GM21447 (cell line): Measurements from ENCODE around the gene ALDH1A3.
"Not testable (repeated sequence)": the region's sequence is repeated elsewhere in the genome, so short reads cannot be mapped to it uniquely, and the experiment has no call there.

Source experiments
- ATAC-seq: cut with Tn5 transposase; IDR thresholded peaks from one replicate; pipeline ENCODE4 v1.9.1; 2021; ENCODE audit not compliant: unreplicated experiment

Gene ALDH1A3

GRCh38 chr15:100879464-100880138, at the start of gene ALDH1A3:
Gene ALDH1A3 (plus strand): TSS chr15:100879831. CDS start chr15:100879908, 77 bp downstream.
- ATAC-seq: no peak

- no peak for ATAC-seq
Observed at GRCh38 chr15:100831467-100831866, 48.2 kb upstream of the ALDH1A3 start.

- no peak for ATAC-seq
Observed at GRCh38 chr15:100832149-100832942, 47.3 kb upstream of the ALDH1A3 start.

GRCh38 chr15:100833417-100834389, 45.9 kb upstream of the ALDH1A3 start:
- no peak for ATAC-seq

- no peak for ATAC-seq
Observed at GRCh38 chr15:100834731-100835130, 44.9 kb upstream of the ALDH1A3 start.

GRCh38 chr15:100835636-100836035, 44.0 kb upstream of the ALDH1A3 start:
- ATAC-seq: no peak

- no peak for ATAC-seq
Observed at GRCh38 chr15:100836501-100836900, 43.1 kb upstream of the ALDH1A3 start.

- no peak for ATAC-seq
Observed at GRCh38 chr15:100841426-100841825, 38.2 kb upstream of the ALDH1A3 start.

- no peak for ATAC-seq
Observed at GRCh38 chr15:100842756-100843730, 36.6 kb upstream of the ALDH1A3 start.

GRCh38 chr15:100844167-100844566, 35.5 kb upstream of the ALDH1A3 start:
- no peak for ATAC-seq

GRCh38 chr15:100844778-100845177, 34.9 kb upstream of the ALDH1A3 start:
- ATAC-seq: no peak

- ATAC-seq: no peak
Observed at GRCh38 chr15:100847194-100847593, 32.4 kb upstream of the ALDH1A3 start.

GRCh38 chr15:100849021-100849854, 30.4 kb upstream of the ALDH1A3 start:
- ATAC-seq: no peak

GRCh38 chr15:100849855-100850218, 29.8 kb upstream of the ALDH1A3 start:
- no peak for ATAC-seq

GRCh38 chr15:100851428-100852015, 28.1 kb upstream of the ALDH1A3 start:
- ATAC-seq: not testable (repeated sequence)

- no peak for ATAC-seq
Observed at GRCh38 chr15:100852630-100853029, 27.0 kb upstream of the ALDH1A3 start.

- ATAC-seq: no peak
Observed at GRCh38 chr15:100853676-100854440, 25.8 kb upstream of the ALDH1A3 start.

GRCh38 chr15:100856867-100857266, 22.8 kb upstream of the ALDH1A3 start:
- no peak for ATAC-seq
